IMR-90 (cell line): ENCODE data around the gene RSRC2.

Experiments used
- CTCF ChIP-seq: conservative IDR thresholded peaks from 2 replicates; pipeline ENCODE4 v1.5.1; 2012; ENCODE audit warnings: mild to moderate bottlenecking, low read depth, low read length, improper control_type of control experiment
- MAZ ChIP-seq: IDR thresholded peaks from 2 replicates; pipeline ENCODE4 v1.6.1; 2012; ENCODE audit warnings: low read depth, mild to moderate bottlenecking, low read length, improper control_type of control experiment, moderate library complexity, borderline replicate concordance
- POLR2A ChIP-seq: IDR thresholded peaks from 2 replicates; pipeline ENCODE4 v1.6.1; 2012; ENCODE audit warnings: mild to moderate bottlenecking, low read depth, low read length
- SMC3 ChIP-seq: fragments of 150-350 bp; IDR thresholded peaks from 2 replicates; pipeline ENCODE4 v1.6.1; 2016; ENCODE audit warnings: low read depth, mild to moderate bottlenecking, antibody characterized with exemption, low read length, moderate library complexity
- USF2 ChIP-seq: fragments of 150-350 bp; IDR thresholded peaks from 2 replicates; pipeline ENCODE4 v1.6.1; 2017; ENCODE audit warnings: mild to moderate bottlenecking, antibody characterized with exemption, low read length, low read depth

- TF ChIP-seq CTCF (no peak), MAZ (no peak), USF2 (no peak), POLR2A (no peak), SMC3 (no peak)
These were observed 53.0 kb downstream of the RSRC2 start for GRCh38 chr12:122473543-122474323.
